MM.1S (cell line): ENCODE data around the gene CCL16.

Experiments
- DNase-seq: peaks from one replicate; pipeline ENCODE4 v3.0.0-alpha.2; 2015
- H2AFZ ChIP-seq: fragments of 300-600 bp; sonication (generic); 2 replicates; pipeline ENCODE4 v1.6.0; 2016; ENCODE audit warnings: antibody characterized with exemption, low read length
- H3F3A ChIP-seq: fragments of 300-600 bp; sonication (generic); 2 replicates; pipeline ENCODE4 v1.6.1; 2016; ENCODE audit warnings: mild to moderate bottlenecking, antibody characterized with exemption, low read length, moderate library complexity, mixed read lengths; ENCODE audit not compliant: insufficient read depth
- H3K27ac ChIP-seq: fragments of 300-600 bp; sonication (generic); 2 replicates; pipeline ENCODE4 v1.5.1; 2016; ENCODE audit warnings: mild to moderate bottlenecking, low read length
- H3K27me3 ChIP-seq: fragments of 300-600 bp; sonication (generic); replicated peaks from 2 replicates; pipeline ENCODE4 v1.6.0; 2016; ENCODE audit warnings: low read length; ENCODE audit not compliant: insufficient read depth
- H3K36me3 ChIP-seq: fragments of 300-600 bp; sonication (generic); replicated peaks from 2 replicates; pipeline ENCODE4 v1.6.1; 2016; ENCODE audit warnings: mild to moderate bottlenecking, low read length, mixed read lengths; ENCODE audit not compliant: insufficient read depth
- H3K4me1 ChIP-seq: fragments of 300-600 bp; sonication (generic); 2 replicates; pipeline ENCODE4 v1.6.1; 2016; ENCODE audit warnings: low read length, mixed read lengths
- H3K4me2 ChIP-seq: fragments of 300-600 bp; sonication (generic); 2 replicates; pipeline ENCODE4 v1.6.0; 2016; ENCODE audit warnings: low read depth, low read length
- H3K4me3 ChIP-seq: fragments of 300-600 bp; sonication (generic); 2 replicates; pipeline ENCODE4 v1.5.1; 2016; ENCODE audit warnings: low read length, mixed read lengths
- H3K79me2 ChIP-seq: fragments of 300-600 bp; sonication (generic); 2 replicates; pipeline ENCODE4 v1.6.1; 2016; ENCODE audit warnings: mixed run types, low read length, mixed read lengths
- H3K9ac ChIP-seq: fragments of 300-600 bp; sonication (generic); 2 replicates; pipeline ENCODE4 v1.6.1; 2016; ENCODE audit warnings: low read length, mixed read lengths
- H3K9me2 ChIP-seq: fragments of 300-600 bp; sonication (generic); replicated peaks from 2 replicates; pipeline ENCODE4 v1.6.1; 2016; ENCODE audit warnings: mild to moderate bottlenecking, low read length, mixed read lengths; ENCODE audit not compliant: insufficient read depth
- H3K9me3 ChIP-seq: fragments of 300-600 bp; sonication (generic); replicated peaks from 2 replicates; pipeline ENCODE4 v1.6.1; 2016; ENCODE audit warnings: mild to moderate bottlenecking, low read length, mixed read lengths; ENCODE audit not compliant: insufficient read depth
- H4K20me1 ChIP-seq: fragments of 300-600 bp; sonication (generic); 2 replicates; pipeline ENCODE4 v1.6.1; 2016; ENCODE audit warnings: mild to moderate bottlenecking, low read length, moderate library complexity, mixed read lengths; ENCODE audit not compliant: insufficient read depth
- EZH2 ChIP-seq: fragments of 300-600 bp; sonication (generic); optimal IDR thresholded peaks from 2 replicates; pipeline ENCODE3; 2017; ENCODE audit warnings: low read depth, mild to moderate bottlenecking, antibody characterized with exemption, low read length, mixed read lengths
- EZH2phosphoT487 ChIP-seq: fragments of 300-600 bp; sonication (generic); IDR thresholded peaks from 2 replicates; pipeline ENCODE4 v1.6.1; 2018; ENCODE audit warnings: antibody characterized with exemption, low read length
- TF ChIP-seq, protein P1 (sequence below): fragments of 300-600 bp; sonication (generic); IDR thresholded peaks from 2 replicates; pipeline ENCODE4 v1.5.1; 2016; ENCODE audit warnings: antibody characterized with exemption, low read length, mixed read lengths

The CCL16 gene

DNA sequence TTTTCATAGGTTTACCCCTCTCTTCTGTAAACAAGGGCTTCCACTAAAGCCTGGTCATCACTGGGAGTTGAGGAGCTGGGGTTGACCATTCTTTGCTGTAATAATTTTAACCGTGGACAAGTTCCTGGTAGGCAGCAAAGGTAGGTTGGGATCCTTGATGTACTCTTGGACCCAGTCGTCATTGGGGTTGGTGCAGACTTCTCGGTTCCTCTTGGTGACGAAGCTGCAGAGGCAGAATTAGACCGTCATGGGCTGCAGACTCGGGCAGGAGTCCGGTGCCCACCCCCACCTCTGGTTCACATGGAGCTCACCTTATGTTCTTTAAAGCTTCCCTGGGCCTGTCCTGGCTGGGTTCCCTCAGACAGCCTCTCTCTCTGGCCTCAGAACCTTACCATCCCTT is 3.8 kb downstream of the CCL16 start:
- no peaks in the 10 kb centered on the region for H4K20me1 ChIP-seq
- H3K36me3 ChIP-seq: no peaks in the 10 kb centered on the region
- no peak overlapping the region for H3K9ac ChIP-seq
- H3K79me2 ChIP-seq: no peaks in the 10 kb centered on the region
- TF ChIP-seq EZH2phosphoT487 (no peak), EZH2 (no peak)
- TF ChIP-seq, protein P1, sequence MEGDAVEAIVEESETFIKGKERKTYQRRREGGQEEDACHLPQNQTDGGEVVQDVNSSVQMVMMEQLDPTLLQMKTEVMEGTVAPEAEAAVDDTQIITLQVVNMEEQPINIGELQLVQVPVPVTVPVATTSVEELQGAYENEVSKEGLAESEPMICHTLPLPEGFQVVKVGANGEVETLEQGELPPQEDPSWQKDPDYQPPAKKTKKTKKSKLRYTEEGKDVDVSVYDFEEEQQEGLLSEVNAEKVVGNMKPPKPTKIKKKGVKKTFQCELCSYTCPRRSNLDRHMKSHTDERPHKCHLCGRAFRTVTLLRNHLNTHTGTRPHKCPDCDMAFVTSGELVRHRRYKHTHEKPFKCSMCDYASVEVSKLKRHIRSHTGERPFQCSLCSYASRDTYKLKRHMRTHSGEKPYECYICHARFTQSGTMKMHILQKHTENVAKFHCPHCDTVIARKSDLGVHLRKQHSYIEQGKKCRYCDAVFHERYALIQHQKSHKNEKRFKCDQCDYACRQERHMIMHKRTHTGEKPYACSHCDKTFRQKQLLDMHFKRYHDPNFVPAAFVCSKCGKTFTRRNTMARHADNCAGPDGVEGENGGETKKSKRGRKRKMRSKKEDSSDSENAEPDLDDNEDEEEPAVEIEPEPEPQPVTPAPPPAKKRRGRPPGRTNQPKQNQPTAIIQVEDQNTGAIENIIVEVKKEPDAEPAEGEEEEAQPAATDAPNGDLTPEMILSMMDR: no peak
- no peak for DNase-seq
- no peak overlapping the region for H3K4me3 ChIP-seq
- 0 out of 2 replicates have a peak, but pooled peaks cover 7% of the 10 kb centered on the region for H3K4me1 ChIP-seq
- H3K27ac ChIP-seq: no peak overlapping the region
- H3K9me3 ChIP-seq: no peaks in the 10 kb centered on the region
- H3K27me3 ChIP-seq: no peaks in the 10 kb centered on the region
- H3K9me2 ChIP-seq: no peaks in the 10 kb centered on the region
- H3K4me2 ChIP-seq: no peak overlapping the region
- H3F3A ChIP-seq: no peaks in the 10 kb centered on the region
- no peak overlapping the region for H2AFZ ChIP-seq

DNA sequence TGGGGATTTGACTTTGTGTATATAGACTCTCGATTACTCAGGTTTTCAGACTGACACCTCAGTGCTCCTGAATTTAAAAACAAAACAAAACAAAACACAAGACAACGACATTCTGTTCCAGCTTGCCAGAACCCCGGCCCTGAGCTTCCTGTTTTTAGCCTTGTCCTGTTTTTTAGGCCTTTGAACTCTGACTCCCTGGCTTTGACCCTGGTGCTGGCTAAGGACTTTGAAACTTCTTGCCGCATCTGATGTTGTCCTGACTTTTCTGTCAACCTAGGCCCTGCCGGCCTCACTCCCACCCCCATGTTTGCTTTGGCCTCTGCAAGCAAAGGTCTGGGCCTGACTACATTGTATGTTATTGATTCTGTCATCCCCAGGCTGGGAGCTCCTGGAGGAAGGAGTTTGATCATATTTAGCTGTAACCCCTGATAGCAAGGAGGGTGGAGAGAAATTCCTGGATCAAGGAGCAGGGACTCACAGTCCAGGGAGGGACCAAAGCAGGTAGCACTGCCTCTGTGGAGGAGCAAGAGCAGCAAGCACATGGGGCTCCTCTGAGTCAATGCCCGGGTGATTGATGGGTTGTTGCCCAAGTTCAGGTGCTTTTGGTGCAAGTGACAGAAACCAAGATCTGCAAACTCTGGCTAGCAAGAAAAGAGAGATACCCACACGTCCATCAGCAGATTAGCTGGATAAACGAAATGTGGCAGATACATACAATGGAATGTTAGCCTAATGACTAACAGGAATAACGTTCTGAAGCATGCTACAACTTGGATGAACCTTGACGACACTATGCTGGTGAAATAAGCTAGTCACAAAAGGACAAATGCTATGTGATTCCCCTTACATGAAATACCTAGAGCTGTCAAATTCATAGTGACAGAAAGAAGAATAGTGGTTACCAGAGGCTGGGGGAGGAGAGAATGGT is 7.7 kb downstream of the CCL16 start:
- Histone ChIP-seq H3K4me1 (peaks cover 15% of the 10 kb centered on the region), H3K4me3 (no peak overlapping the region), H3K36me3 (no peaks in the 10 kb centered on the region), H3K9me2 (no peaks in the 10 kb centered on the region), H3K27me3 (no peaks in the 10 kb centered on the region), H2AFZ (no peak overlapping the region), H4K20me1 (no peaks in the 10 kb centered on the region), H3K4me2 (no peak overlapping the region), H3K9me3 (no peaks in the 10 kb centered on the region), H3K27ac (no peak overlapping the region), H3K79me2 (no peaks in the 10 kb centered on the region), H3K9ac (no peak overlapping the region), H3F3A (no peaks in the 10 kb centered on the region)
- DNase-seq: no peak
- TF ChIP-seq EZH2: no peak
- TF ChIP-seq EZH2phosphoT487: no peak
- TF ChIP-seq, protein P1: no peak

DNA sequence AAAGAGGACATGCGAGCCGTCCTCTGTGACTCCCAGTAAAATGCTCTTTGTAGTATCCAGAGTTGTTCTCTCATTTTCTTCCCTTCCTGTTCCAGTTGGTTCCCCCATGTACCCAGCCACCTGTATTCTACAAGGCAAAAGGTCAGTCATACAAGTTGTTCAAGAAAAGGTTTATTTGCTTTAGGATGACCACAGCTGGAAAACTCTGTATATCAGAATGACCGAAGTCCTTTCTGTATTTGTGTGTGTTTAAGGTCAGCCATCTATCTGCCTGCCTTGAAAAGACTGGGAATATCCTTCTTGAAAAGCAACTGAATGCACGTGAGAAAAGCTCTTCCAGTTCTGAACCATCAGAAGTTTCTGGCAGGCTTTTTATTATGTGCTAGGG is 8.4 kb downstream of the CCL16 start:
- no peaks in the 10 kb centered on the region for H3K9me3 ChIP-seq
- no peaks in the 10 kb centered on the region for H3K27me3 ChIP-seq
- no peak overlapping the region for H3K9ac ChIP-seq
- H4K20me1 ChIP-seq: no peaks in the 10 kb centered on the region
- peaks cover 15% of the 10 kb centered on the region for H3K4me1 ChIP-seq
- no peak overlapping the region for H3K4me3 ChIP-seq
- no peak for TF ChIP-seq EZH2phosphoT487
- TF ChIP-seq, protein P1: no peak
- no peak for TF ChIP-seq EZH2
- no peak overlapping the region for H3K27ac ChIP-seq
- H3K9me2 ChIP-seq: no peaks in the 10 kb centered on the region
- H2AFZ ChIP-seq: no peak overlapping the region
- H3K79me2 ChIP-seq: no peaks in the 10 kb centered on the region
- no peak for DNase-seq
- H3K36me3 ChIP-seq: no peaks in the 10 kb centered on the region
- no peak overlapping the region for H3K4me2 ChIP-seq
- no peaks in the 10 kb centered on the region for H3F3A ChIP-seq
